SW 1271 (cell line): ENCODE measurements around the gene CYP4F22.
"Not testable (repeated sequence)": the region's sequence is repeated elsewhere in the genome, so short reads cannot be mapped to it uniquely, and the experiment has no call there.

Source experiments
- DNase-seq, 2 experiments: peaks; one replicate each; lab custom pipeline; 2025; lab: John Stamatoyannopoulos, UW

Gene CYP4F22

DNA sequence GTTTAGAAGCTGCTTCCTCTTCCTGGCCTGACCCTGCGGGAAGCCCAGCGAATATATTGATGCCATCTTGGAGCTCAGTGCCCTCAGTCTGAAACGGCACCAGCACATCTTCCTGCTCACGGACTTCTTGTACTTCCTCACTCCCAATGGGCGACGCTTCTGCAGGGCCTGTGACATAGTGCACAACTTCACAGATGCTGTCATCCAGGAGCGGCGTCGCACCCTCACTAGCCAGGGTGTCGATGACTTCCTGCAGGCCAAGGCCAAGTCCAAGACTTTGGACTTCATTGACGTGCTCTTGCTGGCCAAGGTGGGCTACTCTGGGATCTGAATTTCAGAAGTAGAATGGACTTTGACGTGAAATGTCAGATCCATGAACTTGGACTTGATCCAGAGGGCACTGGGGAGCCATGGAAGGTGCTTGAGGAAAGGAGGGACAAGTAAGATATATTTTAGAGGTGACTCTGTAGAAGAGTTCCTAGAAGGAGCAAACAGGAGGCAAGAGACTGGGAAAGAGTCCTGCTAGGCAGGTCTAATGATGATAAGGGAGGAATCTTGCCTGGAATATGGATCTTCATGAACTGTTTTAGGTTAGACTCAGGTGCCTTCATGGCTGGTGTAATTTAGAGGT lies 68.3 kb downstream of the CYP4F22 start:
- no peak for DNase-seq

DNA sequence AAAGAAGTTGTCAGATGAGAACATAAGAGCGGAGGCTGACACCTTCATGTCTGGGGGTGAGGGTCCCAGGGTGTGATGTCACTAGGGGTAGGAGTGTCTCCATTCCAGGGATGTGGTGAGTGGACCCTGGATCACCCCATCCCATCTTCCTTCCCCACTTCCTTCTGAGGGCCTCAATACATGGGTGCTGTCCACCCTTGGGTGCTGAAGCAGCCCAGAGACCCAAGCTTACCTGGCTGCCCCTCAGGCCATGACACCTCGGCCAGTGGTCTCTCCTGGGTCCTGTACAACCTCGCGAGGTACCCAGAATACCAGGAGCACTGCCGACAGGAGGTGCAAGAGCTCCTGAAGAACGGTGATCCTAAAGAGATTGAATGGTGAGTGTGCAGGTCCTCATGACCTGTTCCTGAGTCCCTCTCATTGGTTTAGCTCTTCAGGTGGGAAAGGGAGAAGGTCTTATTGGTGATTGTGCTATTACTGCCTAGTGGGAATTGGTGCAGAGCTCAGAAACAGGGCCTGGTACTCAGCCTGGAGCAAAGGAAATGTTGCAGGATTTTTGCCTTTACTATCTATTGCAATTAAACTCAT lies 69.0 kb downstream of the CYP4F22 start:
- DNase-seq = no peak

DNA sequence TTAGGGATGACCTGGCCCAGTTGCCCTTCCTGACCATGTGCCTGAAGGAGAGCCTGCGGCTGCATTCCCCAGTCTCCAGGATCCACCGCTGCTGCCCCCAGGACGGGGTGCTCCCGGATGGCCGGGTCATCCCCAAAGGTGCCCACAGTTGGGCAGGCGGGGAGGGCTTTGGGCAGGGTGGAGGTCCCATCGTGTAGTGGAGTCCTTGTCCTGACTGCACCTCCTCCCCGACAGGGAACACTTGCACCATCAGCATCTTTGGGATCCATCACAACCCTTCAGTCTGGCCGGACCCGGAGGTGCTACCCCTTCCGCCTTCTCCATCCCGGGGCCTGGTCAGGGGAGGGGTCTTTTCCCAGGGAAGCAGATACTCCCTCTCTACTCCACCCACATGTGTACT lies 75.0 kb downstream of the CYP4F22 start:
- DNase-seq = no peak

DNA sequence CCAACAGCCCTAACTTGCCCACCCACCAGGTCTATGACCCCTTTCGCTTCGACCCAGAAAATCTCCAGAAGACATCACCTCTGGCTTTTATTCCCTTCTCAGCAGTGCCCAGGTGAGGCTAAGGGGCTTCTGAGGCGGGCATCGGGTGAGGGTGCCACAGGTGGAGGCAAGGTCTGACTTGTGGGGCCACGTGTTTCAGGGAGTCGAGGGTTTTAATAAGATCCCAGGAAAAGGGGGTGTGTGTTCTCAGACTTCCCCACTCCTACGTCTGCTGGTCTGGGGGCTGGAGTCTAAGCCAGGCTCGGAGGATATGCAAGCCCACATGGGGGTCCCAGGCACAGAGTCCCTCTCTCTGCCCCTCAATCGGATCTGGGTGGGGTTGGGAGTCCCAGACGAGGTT lies 75.8 kb downstream of the CYP4F22 start:
- DNase-seq = no peak

DNA sequence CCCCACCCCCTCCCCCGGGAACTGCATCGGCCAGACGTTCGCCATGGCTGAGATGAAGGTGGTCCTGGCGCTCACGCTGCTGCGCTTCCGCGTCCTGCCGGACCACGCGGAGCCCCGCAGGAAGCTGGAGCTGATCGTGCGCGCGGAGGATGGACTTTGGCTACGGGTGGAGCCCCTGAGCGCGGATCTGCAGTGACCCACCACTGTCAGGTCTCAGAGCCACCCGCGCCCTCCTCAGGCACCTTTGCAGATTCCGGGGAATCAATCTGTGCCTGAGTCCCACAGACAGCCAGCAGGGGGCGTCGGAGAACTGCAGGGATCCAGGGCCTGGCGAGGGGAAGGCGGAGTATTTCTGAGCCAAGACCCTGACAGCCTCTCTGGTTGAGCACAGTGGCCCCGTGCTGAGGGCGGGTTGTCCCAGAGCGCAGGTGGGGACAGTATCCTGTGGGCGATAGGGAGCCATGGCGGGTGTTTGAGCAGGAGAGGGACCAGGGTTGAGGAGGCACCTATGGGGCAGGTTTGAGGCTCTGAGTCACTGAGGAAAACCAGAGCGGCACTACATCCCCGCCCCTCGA lies 76.3 kb downstream of the CYP4F22 start:
- DNase-seq = peak; percentile 26 to 60

DNA sequence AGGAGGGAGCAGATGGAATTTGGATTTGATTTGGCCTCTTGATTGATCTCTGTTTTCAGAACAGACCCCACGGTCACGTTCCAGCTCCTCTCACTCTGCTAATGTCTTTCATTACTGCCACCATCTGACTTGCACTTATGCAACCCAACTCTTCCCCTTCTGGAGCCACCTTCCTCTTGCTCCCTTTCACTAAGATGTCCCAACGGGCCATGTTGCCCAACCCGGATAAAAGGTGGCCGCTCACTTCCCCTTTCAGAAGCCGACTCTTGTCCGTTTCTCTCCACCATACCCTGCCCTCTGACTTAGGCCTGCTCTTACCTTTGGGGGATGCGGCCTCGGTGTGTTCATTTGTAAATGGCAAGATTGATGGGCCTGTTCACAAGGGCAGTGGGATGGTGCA lies 79.3 kb downstream of the CYP4F22 start:
- no peak for DNase-seq

DNA sequence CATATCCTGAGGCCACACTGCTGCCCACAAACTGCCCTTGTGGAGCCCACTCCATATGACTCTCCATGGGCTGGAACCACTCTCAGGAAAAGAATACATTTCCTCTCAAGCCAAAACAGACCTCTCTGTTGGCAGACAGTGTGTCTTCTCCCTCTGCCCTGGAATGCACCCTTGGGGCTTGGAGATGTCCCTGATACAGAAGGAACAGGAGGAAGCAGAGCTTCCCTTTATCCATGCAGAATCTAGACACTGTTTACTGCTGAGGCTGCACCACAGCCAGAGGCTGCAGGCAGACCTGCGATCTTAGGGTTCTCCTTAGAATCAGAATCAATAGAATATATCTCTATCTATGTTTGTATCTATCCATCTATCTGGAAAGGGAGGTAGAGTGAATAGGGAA lies 79.9 kb downstream of the CYP4F22 start:
- DNase-seq = no peak

DNA sequence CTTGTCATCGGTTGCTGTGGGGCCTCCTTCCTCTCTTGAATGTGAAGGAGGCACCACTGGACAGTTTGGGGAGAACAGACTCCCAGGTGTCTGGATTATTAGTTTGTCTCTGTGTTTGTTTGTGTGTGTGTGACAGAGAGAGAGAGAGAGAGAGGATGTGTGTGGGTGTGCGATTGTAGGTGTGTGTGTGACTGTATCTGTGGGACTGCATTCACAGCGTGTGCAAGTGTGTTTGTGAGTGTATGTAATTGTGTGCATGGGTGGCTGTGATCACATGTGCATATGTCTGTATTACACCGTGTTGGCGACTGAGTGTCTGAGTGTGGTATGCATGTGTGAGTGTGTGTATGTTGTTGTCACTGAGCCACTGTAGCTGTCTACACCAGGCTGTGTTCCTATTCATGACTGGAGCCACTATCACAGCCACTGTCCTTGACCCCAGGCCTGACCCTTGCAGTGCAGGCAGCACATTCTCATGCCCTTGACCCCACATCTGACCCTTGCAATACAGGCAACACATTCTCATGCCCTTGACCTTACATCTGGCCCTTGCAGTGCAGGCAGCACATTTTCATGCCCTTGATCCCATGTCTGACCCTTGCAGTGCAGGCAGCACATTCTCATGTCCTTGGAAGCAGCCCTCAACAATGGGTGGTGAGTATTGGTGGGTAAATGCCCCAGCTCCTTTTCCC lies 81.6 kb downstream of the CYP4F22 start:
- DNase-seq = no peak

DNA sequence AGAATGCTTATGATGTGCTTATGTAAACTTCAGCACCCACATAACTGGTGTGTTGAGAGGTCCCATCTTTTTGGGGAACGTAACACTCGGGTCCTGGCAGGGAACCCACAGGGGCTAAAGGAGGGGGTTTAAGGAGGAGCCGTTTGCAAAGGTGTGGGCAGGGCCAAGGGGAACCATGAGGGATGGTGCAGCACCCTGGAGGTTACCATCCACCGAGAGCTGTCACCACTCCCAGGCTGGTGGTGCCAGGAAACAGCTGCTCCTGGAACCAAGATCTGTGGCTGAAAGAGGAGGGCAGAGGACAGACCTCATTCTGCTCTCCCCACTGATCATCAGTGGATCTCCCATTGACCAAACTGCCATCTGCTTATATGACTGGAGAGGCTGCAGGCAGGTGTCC lies 83.5 kb downstream of the CYP4F22 start:
- DNase-seq = no peak

DNA sequence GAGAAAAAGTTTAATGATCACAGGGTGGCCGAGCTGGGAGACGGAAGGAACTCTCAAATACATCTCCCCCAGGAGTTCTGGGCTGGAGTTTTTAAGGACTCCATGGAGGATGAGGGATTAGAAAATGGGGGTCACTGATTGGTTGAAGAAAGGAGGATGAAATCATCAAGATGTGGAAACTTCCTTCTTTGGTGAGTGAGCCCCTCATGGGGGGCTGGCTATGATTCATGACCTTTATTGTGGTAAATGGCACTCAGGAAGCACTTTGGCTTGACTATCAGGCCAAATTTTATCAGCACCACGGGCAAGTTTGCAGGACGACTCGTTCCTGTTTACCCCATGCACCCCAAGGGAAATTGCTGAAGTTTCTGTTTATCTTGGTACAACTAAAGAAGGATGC lies 84.2 kb downstream of the CYP4F22 start:
- DNase-seq = not testable (repeated sequence)

DNA sequence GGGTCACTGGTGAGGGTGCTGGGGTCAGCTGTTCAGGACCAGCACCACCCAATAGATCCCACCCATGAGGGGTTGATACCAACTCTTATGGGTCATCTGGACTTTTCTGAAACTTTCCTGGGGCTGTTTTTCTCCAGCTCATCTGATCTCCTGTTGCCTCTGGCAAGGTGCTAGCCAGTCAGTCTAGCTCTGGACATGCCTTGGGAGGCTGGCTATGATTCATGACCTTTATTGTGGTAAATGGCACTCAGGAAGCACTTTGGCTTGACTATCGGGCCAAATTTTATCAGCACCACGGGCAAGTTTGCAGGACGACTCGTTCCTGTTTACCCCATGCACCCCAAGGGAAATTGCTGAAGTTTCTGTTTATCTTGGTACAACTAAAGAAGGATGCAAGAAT lies 85.4 kb downstream of the CYP4F22 start:
- DNase-seq = not testable (repeated sequence)

DNA sequence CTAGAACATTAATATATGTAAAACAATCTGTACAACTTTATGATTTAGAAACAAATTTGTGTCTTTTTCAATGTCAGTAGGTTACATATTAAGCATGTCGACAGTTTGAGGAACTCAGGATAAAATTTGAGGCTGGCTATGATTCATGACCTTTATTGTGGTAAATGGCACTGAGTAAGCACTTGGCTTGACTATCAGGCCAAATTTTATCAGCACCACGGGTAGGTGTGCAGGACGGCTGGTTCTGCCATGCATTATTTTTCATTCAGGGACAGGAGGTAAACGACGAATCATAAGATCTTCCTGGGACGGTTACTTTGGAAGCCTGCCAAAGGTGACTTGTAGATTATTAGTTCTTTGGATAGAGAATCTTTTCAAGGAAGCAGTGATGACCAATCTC lies 86.7 kb downstream of the CYP4F22 start:
- DNase-seq = no peak
